Activated T-cell treated with anti-CD3 and anti-CD28 coated beads for 4 hours (primary cell): Measurements from ENCODE around the gene DLK1.

Experiments
- DNase-seq: peaks from one replicate; pipeline ENCODE4 v3.0.0-alpha.2; 2020

The DLK1 gene

GRCh38 chr14:100736269-100737180, 9.8 kb downstream of the DLK1 start:
- DNase-seq, result no peak

GRCh38 chr14:100737526-100737925, 10.8 kb downstream of the DLK1 start:
- DNase-seq, result no peak

- DNase-seq, result no peak
These were observed 11.6 kb downstream of the DLK1 start for GRCh38 chr14:100738269-100738691.

GRCh38 chr14:100738704-100739131, 12.0 kb downstream of the DLK1 start:
- DNase-seq, result no peak

GRCh38 chr14:100739306-100739705, 12.6 kb downstream of the DLK1 start:
- DNase-seq, result no peak

- no peak for DNase-seq
These were observed 13.6 kb downstream of the DLK1 start for GRCh38 chr14:100740196-100740825.

GRCh38 chr14:100740929-100741328, 14.2 kb downstream of the DLK1 start:
- DNase-seq, result no peak

- no peak for DNase-seq
These were observed 15.3 kb downstream of the DLK1 start for GRCh38 chr14:100741966-100742365.

GRCh38 chr14:100746326-100746725, 19.6 kb downstream of the DLK1 start:
- DNase-seq, result no peak

- DNase-seq, result no peak
These were observed 20.4 kb downstream of the DLK1 start for GRCh38 chr14:100747021-100747586.

GRCh38 chr14:100747736-100748135, 21.0 kb downstream of the DLK1 start:
- DNase-seq, result no peak

GRCh38 chr14:100748403-100748802, 21.7 kb downstream of the DLK1 start:
- no peak for DNase-seq

GRCh38 chr14:100748944-100749343, 22.3 kb downstream of the DLK1 start:
- no peak for DNase-seq

GRCh38 chr14:100749967-100750597, 23.4 kb downstream of the DLK1 start:
- no peak for DNase-seq

- no peak for DNase-seq
These were observed 24.3 kb downstream of the DLK1 start for GRCh38 chr14:100750762-100751699.

GRCh38 chr14:100754020-100754419, 27.3 kb downstream of the DLK1 start:
- DNase-seq, result no peak

GRCh38 chr14:100755649-100756048, 29.0 kb downstream of the DLK1 start:
- no peak for DNase-seq

GRCh38 chr14:100761481-100761880, 34.8 kb downstream of the DLK1 start:
- DNase-seq, result no peak

- DNase-seq, result no peak
These were observed 35.4 kb downstream of the DLK1 start for GRCh38 chr14:100762089-100762515.

- DNase-seq, result no peak
These were observed 36.2 kb downstream of the DLK1 start for GRCh38 chr14:100762901-100763300.

GRCh38 chr14:100764471-100765115, 37.9 kb downstream of the DLK1 start:
- no peak for DNase-seq

GRCh38 chr14:100765296-100765695, 38.6 kb downstream of the DLK1 start:
- DNase-seq, result no peak
